ENCODE data around the gene MYO18A.

- TF ChIP-seq CTCF (IDR thresholded peaks at IDR 0.05): no peak
- TF ChIP-seq POLR2AphosphoS5 (IDR thresholded peaks at IDR 0.05): no peak
These were observed 73.1 kb downstream of the MYO18A start for GRCh38 chr17:29107084-29107483.

Data from breast epithelium (tissue), 3 donors.